ENCODE measurements around the gene CRNN.
A peak's percentile ranks its signal among the peaks of the same experiment; 100 is the strongest.

Gene CRNN

DNA sequence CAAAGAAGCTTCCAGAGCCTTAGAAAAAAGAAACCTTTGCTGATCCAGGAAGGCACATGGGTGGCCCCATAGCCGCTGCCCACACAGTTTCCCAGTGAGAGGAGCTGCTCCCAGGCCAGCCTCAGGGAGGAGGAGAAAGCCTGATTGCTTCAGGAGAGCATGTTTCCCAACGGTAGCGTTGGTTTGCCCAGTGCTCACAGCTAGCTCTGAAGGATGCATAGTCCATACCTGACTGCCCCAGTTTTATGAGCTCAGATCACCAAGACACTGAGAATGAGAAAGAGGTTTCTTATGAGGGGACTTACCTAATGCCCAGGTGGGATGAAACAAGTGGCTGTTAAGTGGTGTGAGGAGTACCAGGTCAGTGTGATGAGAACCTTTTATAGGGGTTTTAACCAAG, at the start of gene CRNN:
CRNN (minus strand) TSS at position 355 of the 400 bp plus-strand sequence. CDS start 2,030 bp downstream, outside the sequence.
- no peak for DNase-seq (ENCODE audit: low read depth)

- no peak for DNase-seq (ENCODE audit: low read depth)
Measured at GRCh38 chr1:152462636-152463035, 48.6 kb upstream of the CRNN start.

DNA sequence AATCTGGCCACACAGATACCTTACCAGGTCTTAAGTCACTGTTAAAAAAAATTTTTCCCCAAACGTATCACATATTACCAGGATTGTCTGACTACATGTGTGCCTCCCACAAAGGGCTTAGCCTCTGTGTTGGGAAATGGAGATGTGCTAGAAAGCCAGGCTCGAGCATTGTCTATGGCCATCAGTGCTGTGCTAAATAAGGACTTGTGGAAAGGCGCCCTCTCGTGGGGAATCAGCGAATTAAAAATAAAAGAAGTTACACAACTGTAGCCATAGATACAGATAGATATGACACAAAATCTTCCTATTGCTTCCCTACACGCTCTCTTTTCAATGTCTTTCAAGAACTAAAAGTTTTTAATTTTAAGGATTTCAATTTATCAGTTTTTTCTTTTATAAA, 47.5 kb upstream of the CRNN start:
- DNase-seq (ENCODE audit: low read depth), result peak; percentile 49

GRCh38 chr1:152460529-152460899, 46.5 kb upstream of the CRNN start:
- DNase-seq (ENCODE audit: low read depth), result no peak

DNA sequence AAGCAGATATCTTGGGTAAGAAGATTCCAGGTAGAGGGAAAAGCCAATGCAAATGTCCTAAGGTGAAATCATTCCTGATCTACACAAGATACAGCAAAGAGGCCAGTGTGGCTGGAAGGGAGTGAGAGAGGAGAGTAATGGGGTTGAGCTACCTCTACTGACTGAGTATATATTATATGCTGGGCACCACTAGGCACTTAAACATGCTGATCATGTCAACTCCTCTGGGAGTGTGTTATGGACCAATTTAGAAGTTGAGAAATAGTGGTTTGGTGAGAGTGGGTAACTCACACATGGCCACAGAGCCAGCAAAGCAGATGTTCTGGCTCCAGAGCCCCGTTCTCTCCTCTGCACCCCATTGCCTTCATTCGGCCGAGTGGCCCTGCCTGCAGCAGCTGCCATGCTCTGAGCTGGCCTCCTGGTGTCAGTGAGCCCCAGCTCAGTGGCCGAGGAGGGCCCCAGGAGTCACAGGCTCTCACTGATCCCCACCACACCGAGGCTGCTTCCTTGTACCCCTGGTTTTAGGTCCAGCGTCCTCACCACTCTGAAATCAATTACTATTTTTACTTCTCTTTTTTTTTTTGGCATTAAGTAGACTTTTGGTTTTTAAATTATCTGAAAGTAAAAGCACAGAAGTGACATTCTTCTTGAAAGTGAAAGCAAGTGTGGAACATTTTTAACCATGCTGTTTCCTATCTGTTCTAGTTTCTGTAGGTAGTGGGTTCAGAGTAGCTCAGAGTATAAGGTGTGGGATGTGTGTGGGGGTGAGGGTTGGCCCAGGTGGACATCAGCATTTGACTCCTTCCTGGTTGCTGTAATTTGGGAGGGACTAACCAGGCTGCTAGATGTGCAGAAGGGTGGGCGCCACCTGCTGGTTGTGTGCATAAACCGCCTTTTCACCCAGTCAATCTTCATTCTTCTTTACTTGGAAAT, 45.8 kb upstream of the CRNN start:
- DNase-seq (ENCODE audit: low read depth), result peak; percentile 70

- DNase-seq (ENCODE audit: low read depth), result peak; percentile 69
Measured at GRCh38 chr1:152458384-152459185, 44.5 kb upstream of the CRNN start.

GRCh38 chr1:152457561-152457960, 43.5 kb upstream of the CRNN start:
- DNase-seq (ENCODE audit: low read depth), result no peak

DNA sequence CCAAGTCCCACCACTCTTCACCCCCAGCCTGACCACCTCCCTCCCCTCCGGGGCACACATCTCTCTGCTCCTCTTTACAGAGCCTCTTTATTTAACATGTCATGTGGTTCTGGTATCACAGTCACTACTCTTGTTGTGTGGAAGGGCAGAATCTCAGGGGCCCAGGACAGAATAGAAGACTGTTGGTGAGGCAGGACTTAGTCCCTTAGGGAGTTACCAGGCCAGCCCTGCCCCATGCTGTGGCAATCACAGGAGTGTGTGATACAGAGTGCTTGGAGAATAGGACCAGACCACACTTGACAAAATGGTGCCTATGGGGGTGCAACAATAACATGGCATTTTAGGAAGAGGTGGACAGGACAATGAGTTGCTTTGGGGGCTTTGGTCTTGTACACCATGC, 43.0 kb upstream of the CRNN start:
- DNase-seq (ENCODE audit: low read depth), result no peak

- no peak for DNase-seq (ENCODE audit: low read depth)
Measured at GRCh38 chr1:152451254-152451653, 37.2 kb upstream of the CRNN start.

DNA sequence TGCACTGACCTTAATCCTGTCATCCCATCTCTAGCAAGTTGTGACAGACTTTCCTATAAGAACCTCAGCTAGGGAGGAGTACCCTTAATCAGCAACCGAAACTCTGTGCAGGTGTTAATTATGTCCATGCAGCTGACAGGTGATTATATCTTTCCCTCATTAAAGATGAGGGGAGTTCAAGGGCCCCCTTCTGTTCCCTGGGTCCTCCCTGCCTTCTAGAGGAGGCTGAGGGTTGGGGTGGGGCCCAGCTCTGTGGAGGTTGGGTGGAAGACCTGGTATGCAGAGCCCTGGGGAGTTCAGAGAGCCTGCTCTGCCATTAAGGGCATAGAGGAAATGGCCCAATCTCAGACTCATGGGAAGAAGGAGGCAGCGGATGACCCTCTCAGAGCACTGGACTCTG, 35.6 kb upstream of the CRNN start:
- no peak for DNase-seq (ENCODE audit: low read depth)

DNA sequence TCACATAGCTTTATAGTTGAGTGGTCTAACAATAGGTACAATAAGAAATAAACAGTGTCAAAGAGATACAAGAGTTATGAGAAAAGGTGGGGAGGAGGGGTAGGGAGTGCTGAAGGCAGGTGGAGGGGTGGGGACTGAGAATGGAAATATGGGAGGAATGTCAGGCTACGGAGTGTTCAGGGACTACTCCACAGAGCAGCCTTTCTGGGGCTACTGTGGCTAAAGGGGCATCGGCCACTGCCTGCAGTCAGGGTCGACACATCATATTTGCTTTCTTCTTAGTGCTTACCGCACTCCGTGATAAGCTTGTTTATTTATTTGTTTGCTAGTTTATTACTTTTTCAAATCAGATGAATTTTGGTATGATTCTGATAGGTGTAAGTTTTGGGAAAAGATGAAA, 34.4 kb upstream of the CRNN start:
- no peak for DNase-seq (ENCODE audit: low read depth)

GRCh38 chr1:152448095-152448494, 34.0 kb upstream of the CRNN start:
- no peak for DNase-seq (ENCODE audit: low read depth)

GRCh38 chr1:152447484-152447883, 33.4 kb upstream of the CRNN start:
- DNase-seq (ENCODE audit: low read depth), result no peak

DNA sequence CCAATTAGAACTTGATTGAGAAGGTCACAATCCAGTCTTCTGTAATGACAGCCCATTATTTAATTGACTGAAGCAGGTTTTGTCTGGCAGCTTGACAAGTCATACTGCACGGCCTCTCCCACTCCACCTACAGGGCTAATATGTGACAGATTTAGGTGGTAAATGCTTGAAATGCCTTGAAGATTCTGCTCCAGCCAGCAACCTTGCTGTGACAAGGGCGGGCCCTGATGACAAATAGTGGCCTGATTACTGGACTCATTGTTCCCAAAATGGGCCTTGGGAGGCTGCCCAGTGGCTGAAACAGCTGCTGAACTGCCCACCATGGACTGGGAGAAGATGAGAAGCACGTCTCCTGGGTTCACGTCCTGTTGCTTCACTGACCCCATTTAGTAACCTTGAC, 30.0 kb upstream of the CRNN start:
- no peak for DNase-seq (ENCODE audit: low read depth)

DNA sequence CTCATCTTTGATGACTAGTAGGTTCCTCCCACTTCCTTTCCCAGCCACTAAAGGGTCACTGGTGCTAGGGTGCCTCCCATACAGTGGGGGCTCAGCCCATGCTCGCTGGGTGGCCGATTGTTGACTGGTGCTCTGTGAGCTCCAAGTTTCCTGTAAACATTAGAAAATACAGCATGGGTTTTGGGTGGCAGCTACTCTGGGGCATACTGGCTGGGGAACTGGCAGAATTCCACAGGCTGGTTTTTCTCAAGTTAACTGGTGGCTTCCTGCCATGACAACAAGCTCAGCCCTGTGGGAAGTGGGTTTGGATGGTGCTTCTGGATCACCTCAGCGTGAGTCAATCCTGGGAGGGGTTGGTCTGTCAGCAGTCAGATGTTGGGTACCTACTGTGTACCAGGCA, 28.7 kb upstream of the CRNN start:
- DNase-seq (ENCODE audit: low read depth), result no peak

DNA sequence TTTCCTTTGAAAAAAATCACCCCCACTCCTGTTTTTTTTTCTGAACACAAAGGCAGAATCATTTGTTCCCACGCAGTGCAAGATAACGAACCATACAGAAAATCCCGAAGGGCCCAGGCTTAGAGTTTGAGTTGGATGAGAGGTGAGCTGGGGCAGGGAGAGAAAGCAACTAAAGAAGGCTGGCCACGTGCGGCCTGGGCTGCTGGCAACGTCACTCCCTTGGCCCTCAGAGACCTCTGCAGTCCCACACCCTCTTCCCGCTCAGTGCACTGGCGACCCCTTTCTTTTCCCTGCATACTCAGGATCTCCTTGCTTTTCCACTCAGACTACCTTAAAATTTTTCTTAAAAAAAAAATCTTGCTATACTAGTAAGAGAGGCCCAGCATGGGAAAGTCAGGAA, 28.2 kb upstream of the CRNN start:
- no peak for DNase-seq (ENCODE audit: low read depth)

GRCh38 chr1:152441756-152442155, 27.7 kb upstream of the CRNN start:
- DNase-seq (ENCODE audit: low read depth), result no peak

DNA sequence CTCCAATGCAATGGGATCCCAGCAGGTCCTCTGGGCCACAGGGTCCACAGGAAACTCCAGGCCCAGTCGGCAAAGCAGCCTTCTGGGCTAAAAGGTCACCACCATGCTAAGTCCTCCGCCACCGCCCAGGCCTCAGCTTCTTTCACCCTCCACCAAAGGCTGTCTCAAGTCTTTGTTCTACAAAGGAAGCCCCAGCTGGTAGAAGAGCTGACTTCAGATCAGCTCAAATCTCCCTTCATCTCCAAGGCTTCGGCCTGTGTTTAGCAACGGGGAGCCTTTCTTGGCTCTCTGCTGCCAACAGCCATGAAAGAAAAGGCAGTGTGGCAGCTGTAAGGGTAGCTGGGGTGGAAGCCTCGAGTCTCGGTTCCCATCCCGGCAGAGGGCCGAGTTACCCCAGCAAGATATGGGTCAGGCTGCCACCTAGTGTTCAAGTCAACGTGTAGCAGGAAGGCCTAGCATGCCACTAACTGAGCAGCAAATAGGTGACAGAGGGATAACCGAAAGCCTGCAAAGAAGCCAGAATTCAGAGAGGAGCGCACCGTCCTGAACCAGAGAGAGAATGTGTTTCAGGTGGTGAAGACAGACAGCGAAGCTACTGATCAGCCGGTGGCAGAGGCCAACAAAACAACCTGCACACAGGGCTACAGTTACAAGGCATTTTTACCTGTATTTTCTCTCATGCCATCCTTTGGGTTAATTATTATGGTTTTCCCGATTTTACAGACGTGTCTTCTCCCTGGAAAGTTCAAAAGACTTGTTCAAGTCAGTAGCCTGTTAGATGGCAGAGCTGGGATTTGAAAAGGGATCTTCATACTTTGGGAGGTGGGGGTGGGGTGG, 26.8 kb upstream of the CRNN start:
- peak; percentile 56 for DNase-seq (ENCODE audit: low read depth)

- DNase-seq (ENCODE audit: low read depth), result no peak
Measured at GRCh38 chr1:152436593-152437496, 22.8 kb upstream of the CRNN start.

DNA sequence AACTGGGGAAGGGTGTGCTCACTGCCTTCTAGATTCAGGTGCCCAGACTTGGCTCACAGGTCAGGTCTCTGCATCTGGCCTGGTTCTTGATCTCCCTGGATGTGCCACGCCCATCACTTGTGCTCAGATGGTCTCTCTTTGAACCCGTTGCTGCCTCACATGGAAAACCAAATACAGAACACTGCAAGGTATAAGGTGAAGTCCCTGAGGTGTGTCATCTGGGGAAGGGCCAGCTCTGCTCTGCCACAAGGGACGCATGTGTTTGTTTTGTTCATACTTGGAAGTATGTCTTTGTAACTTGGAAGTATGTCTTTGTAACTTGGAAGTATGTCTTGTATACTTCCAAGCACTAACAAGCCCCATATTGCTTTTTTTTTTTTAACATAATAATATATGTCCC, 13.4 kb upstream of the CRNN start:
- no peak for DNase-seq (ENCODE audit: low read depth)

DNA sequence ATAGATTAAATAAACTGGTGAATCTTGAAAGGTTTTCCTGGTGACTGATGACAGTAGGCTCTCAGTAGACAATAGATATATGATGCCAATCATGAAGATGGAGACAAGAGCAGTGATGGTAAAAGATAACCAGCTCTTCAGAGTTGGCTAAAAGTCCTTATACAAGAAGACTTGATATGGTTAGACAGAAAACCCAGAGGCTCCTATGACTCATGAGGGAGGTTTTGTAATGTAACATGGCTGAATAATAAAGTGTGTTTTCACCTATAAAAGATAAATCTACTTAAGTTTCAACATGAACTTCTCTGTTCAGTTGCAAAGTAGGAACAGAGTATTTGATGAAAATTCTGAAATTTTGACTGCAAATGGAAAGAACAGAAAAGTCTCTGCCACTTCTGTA, 12.7 kb upstream of the CRNN start:
- no peak for DNase-seq (ENCODE audit: low read depth)

Measured in activated T-cell treated with anti-CD3 and anti-CD28 coated beads for 1 hour (primary cell).